OCI-LY7 (cell line): ENCODE measurements around the gene MAG. TPM values are rescaled to one million over a fixed set of nuclear protein-coding genes. Genes with fewer than 3 reads are reported as not detected.

ENCODE experiments used
- BruUV-seq: library from RNA; stranded (reverse); fragments of 400-500 nt; replicated peaks from 2 replicates; lab custom pipeline; 2021; lab: Mats Ljungman, UMichigan
- CTCF ChIA-PET: fragments of 300-600 bp; sonication (Branson Sonifier 250); formaldehyde crosslinking; loops from one replicate; lab custom pipeline; 2022; ENCODE audit warnings: antibody characterized with exemption; ENCODE audit not compliant: unreplicated experiment; lab: Charles Lee
- POLR2A ChIA-PET: fragments of 300-600 bp; sonication (Branson Sonifier 250); formaldehyde crosslinking; loops from one replicate; lab custom pipeline; 2022; ENCODE audit warnings: antibody characterized with exemption; lab: Charles Lee
- DNase-seq: peaks from one replicate; pipeline ENCODE4 v3.0.0-alpha.2; 2015; ENCODE audit warnings: low spot score
- H2AFZ ChIP-seq: fragments of 200-600 bp; sonication (generic), shearing (Covaris generic); 2 replicates; pipeline ENCODE4 v1.6.1; 2014; ENCODE audit warnings: mild to moderate bottlenecking, antibody characterized with exemption, low read length, moderate library complexity
- H3K27ac ChIP-seq: fragments of 200-600 bp; sonication (generic); 2 replicates; pipeline ENCODE4 v1.5.1; 2014; ENCODE audit warnings: mixed run types, low read depth, mild to moderate bottlenecking, moderate library complexity, low read length, inconsistent platforms; ENCODE audit not compliant: poor library complexity, severe bottlenecking
- H3K36me3 ChIP-seq: fragments of 200-600 bp; sonication (generic); 2 replicates; pipeline ENCODE4 v1.6.1; 2014; ENCODE audit warnings: mild to moderate bottlenecking, antibody characterized with exemption, low read length, moderate library complexity, mixed read lengths; ENCODE audit not compliant: insufficient read depth
- H3K4me1 ChIP-seq: fragments of 200-600 bp; sonication (generic); 2 replicates; pipeline ENCODE4 v1.5.1; 2014; ENCODE audit warnings: mild to moderate bottlenecking, low read length; ENCODE audit not compliant: insufficient read depth, poor library complexity, severe bottlenecking
- H3K4me2 ChIP-seq: fragments of 200-600 bp; sonication (generic); 2 replicates; pipeline ENCODE4 v1.6.1; 2014; ENCODE audit warnings: mild to moderate bottlenecking, low read length
- H3K4me3 ChIP-seq: fragments of 200-600 bp; sonication (generic); 2 replicates; pipeline ENCODE4 v1.5.1; 2014; ENCODE audit warnings: mild to moderate bottlenecking, low read depth, low read length; ENCODE audit not compliant: poor library complexity, severe bottlenecking
- H3K79me2 ChIP-seq: fragments of 200-600 bp; sonication (generic); 2 replicates; pipeline ENCODE4 v1.6.1; 2016; ENCODE audit warnings: low read depth, mild to moderate bottlenecking, low read length, moderate library complexity, mixed read lengths; ENCODE audit not compliant: insufficient read depth
- H3K9me2 ChIP-seq: fragments of 200-600 bp; sonication (generic); 2 replicates; pipeline ENCODE4 v1.6.1; 2016; ENCODE audit warnings: mild to moderate bottlenecking, low read length, mixed read lengths; ENCODE audit not compliant: insufficient read depth
- H3K9me3 ChIP-seq: fragments of 200-600 bp; sonication (generic); 2 replicates; pipeline ENCODE4 v1.6.1; 2014; ENCODE audit warnings: mild to moderate bottlenecking, mixed run types, low read length, mixed read lengths
- H4K20me1 ChIP-seq: fragments of 200-600 bp; sonication (generic); 2 replicates; pipeline ENCODE4 v1.6.1; 2014; ENCODE audit warnings: mild to moderate bottlenecking, antibody characterized with exemption, low read length, moderate library complexity, mixed read lengths; ENCODE audit not compliant: insufficient read depth
- CTCF ChIP-seq: fragments of 200-600 bp; sonication (generic); conservative IDR thresholded peaks from 2 replicates; pipeline ENCODE4 v1.5.1; 2014; ENCODE audit warnings: mild to moderate bottlenecking, antibody characterized with exemption, low read length, moderate library complexity, mixed read lengths
- EZH2phosphoT487 ChIP-seq: fragments of 200-600 bp; sonication (generic); IDR thresholded peaks from 2 replicates; pipeline ENCODE4 v1.6.1; 2018; ENCODE audit warnings: low read depth, borderline replicate concordance, mild to moderate bottlenecking, mixed run types, antibody characterized with exemption, low read length, moderate library complexity, mixed read lengths
- intact Hi-C: fragments of 100-400 bp; cut with micrococcal nuclease; formaldehyde crosslinking; loops from one replicate; pipeline ENCODE4 v1.10.0; 2022; ENCODE audit not compliant: unreplicated experiment
- total RNA-seq, 2 experiments: library from RNA; depleted of rRNA in 1 of 2; stranded (reverse); fragments of >200 nt in 1 of 2; shearing (Covaris generic) in 1 of 2; gene quantifications; 2 replicates each; pipeline ENCODE4 v1.2.3, GENCODE V29; 2014 to 2022

The MAG gene
- total RNA-seq, 2 experiments from 2014 or later = 4.6 to 10.1 TPM

GRCh38 chr19:35254341-35255297, 37.3 kb upstream of the MAG start:
- ChIA-PET CTCF (no interaction called here), POLR2A (interaction anchor here (0.6 kb wide), 1 partner anchor 262 kb away, joined by 3 read pairs; no protein-coding TSS in a partner anchor)
- Histone ChIP-seq H3K4me3 (no peak overlapping the region), H4K20me1 (no peaks in the 10 kb centered on the region), H3K9me2 (no peaks in the 10 kb centered on the region), H3K27ac (no peak overlapping the region), H3K9me3 (no peaks in the 10 kb centered on the region), H3K79me2 (peaks cover 3% of the 10 kb centered on the region; the same call in 1 of the 2 replicates), H2AFZ (no peak overlapping the region), H3K4me2 (no peak overlapping the region), H3K4me1 (peaks cover 10% of the 10 kb centered on the region), H3K36me3 (peaks cover 46% of the 10 kb centered on the region)
- intact Hi-C loops = no loop called here
- no peak for DNase-seq
- no TSS peak for BruUV-seq
- TF ChIP-seq EZH2phosphoT487 (no peak), CTCF (no peak)

- TF ChIP-seq CTCF = no peak
These were observed 35.4 kb upstream of the MAG start for GRCh38 chr19:35256566-35256965.

GRCh38 chr19:35257113-35257461, 34.9 kb upstream of the MAG start:
- H2AFZ ChIP-seq = no peak overlapping the region
- no peak overlapping the region for H3K4me3 ChIP-seq
- H3K79me2 ChIP-seq = no peaks in the 10 kb centered on the region
- no peaks in the 10 kb centered on the region for H4K20me1 ChIP-seq
- POLR2A ChIA-PET = no interaction called here
- intact Hi-C loops = no loop called here
- H3K9me2 ChIP-seq = no peaks in the 10 kb centered on the region
- no peaks in the 10 kb centered on the region for H3K9me3 ChIP-seq
- CTCF ChIA-PET = no interaction called here
- H3K36me3 ChIP-seq = peaks cover 44% of the 10 kb centered on the region
- peaks cover 4% of the 10 kb centered on the region for H3K4me1 ChIP-seq
- no peak for DNase-seq
- H3K4me2 ChIP-seq = no peak overlapping the region
- TF ChIP-seq EZH2phosphoT487 = no peak
- H3K27ac ChIP-seq = no peak overlapping the region
- BruUV-seq = no TSS peak

More at GRCh38 chr19:35256566-35256965, 35.4 kb upstream of the MAG start:
- no peak for DNase-seq
- Histone ChIP-seq H3K4me2 (no peak overlapping the region), H3K4me3 (no peak overlapping the region), H2AFZ (no peak overlapping the region), H3K9me3 (no peaks in the 10 kb centered on the region), H3K79me2 (no peaks in the 10 kb centered on the region), H3K9me2 (no peaks in the 10 kb centered on the region), H3K27ac (no peak overlapping the region), H3K36me3 (peaks cover 42% of the 10 kb centered on the region), H3K4me1 (peaks cover 4% of the 10 kb centered on the region), H4K20me1 (no peaks in the 10 kb centered on the region)
- ChIA-PET POLR2A (no interaction called here), CTCF (no interaction called here)
- BruUV-seq = no TSS peak
- intact Hi-C loops = no loop called here
